NCI-H748 (cell line): ENCODE results near the gene TLR6.

Experiments used
- DNase-seq: peaks from one replicate; lab custom pipeline; 2025; ENCODE audit not compliant: unreplicated experiment; lab: John Stamatoyannopoulos, UW

The TLR6 gene, protein sequence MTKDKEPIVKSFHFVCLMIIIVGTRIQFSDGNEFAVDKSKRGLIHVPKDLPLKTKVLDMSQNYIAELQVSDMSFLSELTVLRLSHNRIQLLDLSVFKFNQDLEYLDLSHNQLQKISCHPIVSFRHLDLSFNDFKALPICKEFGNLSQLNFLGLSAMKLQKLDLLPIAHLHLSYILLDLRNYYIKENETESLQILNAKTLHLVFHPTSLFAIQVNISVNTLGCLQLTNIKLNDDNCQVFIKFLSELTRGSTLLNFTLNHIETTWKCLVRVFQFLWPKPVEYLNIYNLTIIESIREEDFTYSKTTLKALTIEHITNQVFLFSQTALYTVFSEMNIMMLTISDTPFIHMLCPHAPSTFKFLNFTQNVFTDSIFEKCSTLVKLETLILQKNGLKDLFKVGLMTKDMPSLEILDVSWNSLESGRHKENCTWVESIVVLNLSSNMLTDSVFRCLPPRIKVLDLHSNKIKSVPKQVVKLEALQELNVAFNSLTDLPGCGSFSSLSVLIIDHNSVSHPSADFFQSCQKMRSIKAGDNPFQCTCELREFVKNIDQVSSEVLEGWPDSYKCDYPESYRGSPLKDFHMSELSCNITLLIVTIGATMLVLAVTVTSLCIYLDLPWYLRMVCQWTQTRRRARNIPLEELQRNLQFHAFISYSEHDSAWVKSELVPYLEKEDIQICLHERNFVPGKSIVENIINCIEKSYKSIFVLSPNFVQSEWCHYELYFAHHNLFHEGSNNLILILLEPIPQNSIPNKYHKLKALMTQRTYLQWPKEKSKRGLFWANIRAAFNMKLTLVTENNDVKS

GRCh38 chr4:38856524-38857337 lies at the start of gene TLR6:
Gene TLR6 (minus strand): TSS chr4:38856817. CDS start chr4:38829473, 27,344 bp downstream.
- DNase-seq: peak; percentile 64

DNA sequence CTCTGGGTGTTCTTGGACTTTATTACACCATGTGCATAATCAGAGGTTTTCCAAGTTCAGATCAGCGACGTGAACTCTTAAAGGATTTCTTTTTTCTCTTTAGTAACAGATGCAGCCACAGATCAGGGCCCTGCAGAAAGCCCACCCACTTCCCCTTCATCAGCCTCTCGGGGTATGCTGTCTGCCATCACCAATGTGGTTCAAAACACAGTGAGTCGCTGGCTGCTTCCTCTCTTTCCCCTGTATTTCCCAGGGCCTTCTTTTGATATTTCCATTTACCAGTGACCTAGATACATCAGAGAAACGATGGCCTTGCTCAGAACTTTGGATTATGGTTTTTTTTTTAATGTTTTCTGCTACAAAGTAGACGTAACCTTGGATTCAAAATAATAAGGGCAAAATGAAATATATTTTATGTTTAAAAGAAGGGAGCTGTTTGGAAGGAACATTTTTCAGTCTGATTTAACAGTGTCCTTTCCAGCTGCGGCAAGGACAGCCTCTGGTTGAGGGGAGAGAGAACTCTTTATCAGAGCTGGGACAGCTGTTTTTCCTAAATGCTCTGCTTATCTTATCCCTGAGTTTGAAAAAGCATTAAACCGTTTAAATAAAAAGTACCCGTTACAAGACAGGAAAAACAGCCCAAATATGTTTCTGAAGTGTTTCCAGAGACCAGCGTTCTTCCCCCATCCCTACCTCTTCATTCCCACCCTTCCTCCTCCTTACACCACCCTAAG lies 49.2 kb upstream of the TLR6 start:
- DNase-seq: no peak

DNA sequence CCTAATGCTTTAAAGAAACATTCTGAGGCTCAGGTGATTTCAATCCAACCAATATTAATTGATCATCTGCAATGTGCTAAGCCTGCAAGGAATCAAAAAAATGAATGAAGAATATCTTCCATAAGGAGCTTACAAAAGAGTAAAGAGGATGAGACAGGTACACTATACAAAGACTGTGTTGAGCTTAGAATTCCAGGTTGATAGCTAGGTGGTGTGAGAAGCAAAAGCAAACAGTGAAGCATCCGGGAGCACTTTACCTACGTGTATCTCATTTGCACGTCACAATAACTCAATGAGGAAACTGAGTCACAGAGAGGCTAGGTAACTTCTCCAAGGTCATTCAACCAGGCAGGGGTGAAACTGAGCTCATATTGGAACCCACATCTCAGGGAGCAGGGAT lies 48.1 kb upstream of the TLR6 start:
- no peak for DNase-seq

DNA sequence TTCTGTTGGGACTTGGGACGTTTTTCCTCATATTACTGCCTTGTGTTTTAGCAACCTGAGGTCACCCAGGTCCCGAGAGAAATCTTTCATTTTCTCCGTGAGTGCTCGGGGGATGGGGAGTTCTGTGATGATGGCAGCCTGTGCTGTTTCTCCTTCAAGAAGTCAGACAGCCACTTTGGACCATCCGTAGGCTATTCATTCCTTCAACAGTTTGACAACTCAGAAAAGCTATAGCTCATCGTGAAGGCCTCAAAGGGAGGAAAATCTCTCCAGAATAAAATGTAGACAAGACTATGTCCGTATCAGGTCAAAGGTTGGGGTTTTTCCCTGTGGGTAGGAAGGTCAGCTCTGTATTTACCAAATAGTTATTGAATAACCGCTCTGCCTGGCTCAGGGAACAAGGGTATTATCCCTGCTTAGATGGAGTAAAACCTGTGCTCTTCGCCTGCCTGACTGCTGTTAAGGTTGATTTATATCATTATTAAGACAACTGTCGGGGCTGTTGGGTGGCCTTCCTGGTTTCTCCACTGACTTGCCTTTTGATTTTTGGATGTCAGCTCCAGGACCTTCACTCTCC lies 47.6 kb upstream of the TLR6 start:
- no peak for DNase-seq

DNA sequence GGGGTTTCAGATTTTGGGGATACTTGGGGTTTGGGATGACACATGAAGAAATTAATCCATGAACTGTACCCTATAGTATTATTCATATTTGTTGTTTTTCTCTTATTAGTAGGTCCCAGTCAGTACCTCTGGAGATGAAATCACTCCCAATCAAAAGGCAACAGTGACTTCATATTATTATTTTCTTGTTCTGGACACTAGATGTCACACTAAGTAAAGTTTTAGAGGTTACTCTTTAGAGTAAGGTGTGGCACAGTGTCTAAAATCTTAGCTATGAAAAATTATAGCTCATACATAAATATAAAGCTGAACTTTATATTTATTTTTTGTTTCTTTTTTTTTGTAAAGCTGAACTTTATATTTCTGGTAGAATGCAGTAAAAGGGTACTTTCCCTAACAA lies 46.1 kb upstream of the TLR6 start:
- peak; percentile 27 for DNase-seq

- DNase-seq: no peak
Observed at GRCh38 chr4:38902221-38902620, 45.6 kb upstream of the TLR6 start.

- no peak for DNase-seq
Observed at GRCh38 chr4:38898245-38898644, 41.6 kb upstream of the TLR6 start.

- no peak for DNase-seq
Observed at GRCh38 chr4:38896940-38897339, 40.3 kb upstream of the TLR6 start.

DNA sequence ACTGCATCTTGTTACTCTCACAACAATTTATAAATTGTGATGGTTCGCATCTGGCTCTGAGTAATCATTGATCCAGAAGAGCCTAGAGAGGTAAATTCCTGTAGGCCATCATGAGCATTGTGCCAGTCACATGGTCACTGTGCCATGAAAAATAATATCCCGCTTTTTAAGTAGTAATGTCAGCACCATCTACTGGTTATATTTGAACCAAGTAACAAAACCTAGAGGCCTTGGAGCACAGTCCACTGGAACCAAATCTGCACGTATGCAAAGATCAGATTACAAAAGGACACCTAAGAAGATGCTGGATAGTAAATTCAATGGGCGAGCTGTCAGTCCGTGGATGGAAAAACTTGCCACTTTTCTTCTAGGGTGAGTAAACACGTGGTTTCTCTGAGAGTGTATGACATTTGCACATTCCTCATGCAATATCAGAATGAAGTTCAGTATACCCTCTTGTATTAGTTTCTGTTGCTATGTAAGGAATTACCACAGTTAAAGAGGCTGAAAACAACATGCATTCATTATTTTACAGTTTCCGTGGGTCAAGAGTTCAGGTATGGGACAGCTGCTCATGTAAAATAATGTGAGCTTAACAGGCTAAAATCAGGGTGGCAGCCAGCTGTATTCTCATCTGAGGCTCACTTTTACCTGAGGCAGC lies 37.8 kb upstream of the TLR6 start:
- DNase-seq: no peak

DNA sequence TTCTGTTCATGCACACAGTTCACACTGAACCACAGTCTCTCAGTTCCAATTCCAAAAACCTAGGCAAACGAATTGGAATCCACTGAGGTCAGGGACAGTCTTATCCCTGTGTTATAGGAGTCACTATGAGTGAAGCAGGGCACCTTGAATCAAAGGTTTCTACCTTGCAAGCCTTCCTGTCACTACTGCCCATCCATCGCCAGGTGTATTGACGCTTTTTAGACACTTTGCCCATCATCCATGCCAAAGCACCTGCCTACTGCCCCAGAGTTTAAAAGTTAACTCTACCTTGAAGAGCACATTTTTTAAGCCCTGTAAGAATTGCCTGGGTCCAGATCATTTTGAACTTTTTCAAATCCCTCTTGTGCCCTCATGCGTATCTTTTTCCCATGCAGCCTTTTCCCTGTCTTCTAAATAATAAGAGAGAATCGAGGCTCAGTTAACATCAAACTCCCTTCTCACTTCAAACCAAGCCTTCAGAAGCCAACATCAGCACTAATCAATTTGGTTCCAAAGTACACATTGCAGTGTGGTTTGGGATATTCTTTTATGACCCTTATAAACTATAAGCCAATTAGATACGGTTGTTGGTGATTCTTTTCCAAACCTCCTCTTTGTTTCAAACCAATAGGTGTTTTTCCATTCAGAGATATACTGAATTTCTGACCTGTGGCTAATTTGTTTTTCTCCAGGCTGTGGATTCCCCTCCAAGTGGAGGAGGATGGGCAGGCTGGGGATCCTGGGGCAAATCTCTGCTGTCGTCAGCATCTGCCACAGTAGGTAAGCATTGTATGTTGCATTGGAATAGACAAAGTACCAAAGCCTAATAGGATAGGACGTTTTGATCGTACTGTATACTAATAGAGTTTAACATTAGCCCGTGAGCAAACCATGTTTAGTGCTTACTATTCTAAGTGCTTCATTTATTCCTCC lies 34.7 kb upstream of the TLR6 start:
- no peak for DNase-seq

- no peak for DNase-seq
Observed at GRCh38 chr4:38889143-38889542, 32.5 kb upstream of the TLR6 start.

GRCh38 chr4:38884254-38884653 lies 27.6 kb upstream of the TLR6 start:
- no peak for DNase-seq

- no peak for DNase-seq
Observed at GRCh38 chr4:38876636-38877035, 20.0 kb upstream of the TLR6 start.

GRCh38 chr4:38873290-38873944 lies 16.8 kb upstream of the TLR6 start:
- peak; percentile 8 for DNase-seq

DNA sequence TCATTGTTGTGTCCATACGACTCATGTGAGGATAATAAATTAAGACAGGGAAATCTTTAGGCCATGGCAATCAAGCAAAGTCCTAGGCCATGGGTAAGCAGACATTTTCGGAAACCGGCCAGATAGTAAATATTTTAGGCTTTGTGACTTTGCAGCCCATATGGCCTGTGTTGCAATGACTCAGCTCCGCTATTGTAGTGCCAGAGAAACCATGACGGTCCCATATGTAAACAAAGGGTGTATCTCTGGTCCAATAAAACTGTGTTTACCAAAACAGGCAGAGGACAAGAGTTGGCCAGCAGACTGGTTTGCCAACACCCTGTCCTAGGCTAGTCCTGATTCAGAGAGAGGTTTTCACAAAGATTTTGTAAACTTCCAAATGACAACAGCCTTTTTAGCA lies 16.0 kb upstream of the TLR6 start:
- no peak for DNase-seq

- no peak for DNase-seq
Observed at GRCh38 chr4:38871593-38871992, 15.0 kb upstream of the TLR6 start.

DNA sequence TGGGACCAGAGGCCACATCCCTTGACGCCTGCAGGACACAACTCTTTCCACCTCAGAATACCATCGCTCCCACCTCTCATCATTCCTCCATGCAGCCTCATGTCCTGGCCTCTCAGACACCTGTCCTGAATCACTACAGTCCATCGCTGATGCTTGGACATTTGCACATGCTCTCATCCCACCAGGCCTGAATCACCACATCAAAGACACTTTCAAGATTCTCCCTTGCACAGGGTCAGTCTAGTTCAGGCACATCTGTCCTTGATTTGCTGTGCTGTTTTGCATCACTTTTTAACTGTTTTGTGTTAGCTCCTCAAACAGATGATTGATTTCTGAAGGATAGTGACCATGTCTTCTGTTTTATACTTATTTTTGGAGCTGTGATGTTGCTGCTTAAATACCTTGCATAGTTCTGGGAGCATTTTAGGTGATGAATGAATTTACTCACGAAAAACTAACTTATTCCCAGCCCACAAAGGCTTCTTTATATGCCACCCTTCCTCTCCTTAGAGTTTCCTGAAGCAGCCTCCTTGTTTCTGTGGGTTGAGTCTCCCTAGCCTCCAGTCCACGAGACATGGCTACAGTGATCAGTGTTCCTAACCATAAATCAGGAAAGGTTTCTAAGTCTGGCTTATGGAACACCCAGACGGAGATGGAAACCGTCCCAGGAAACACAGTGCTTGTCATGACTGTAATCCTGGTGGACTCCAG lies 13.6 kb upstream of the TLR6 start:
- DNase-seq: no peak

GRCh38 chr4:38869511-38869910 lies 12.9 kb upstream of the TLR6 start:
- no peak for DNase-seq
